Measurements from ENCODE around the gene COA5. TPM values are rescaled to one million over a fixed set of nuclear protein-coding genes. Genes with fewer than 3 reads are reported as not detected.

Gene COA5
- total RNA-seq, 3 donors from 2014 or later = 27.7 to 35.2 (median 28.0) TPM

- intact Hi-C loops (cut with DNase I, micrococcal nuclease) = loop anchor here (2.0 kb wide), 1 partner anchor 187 kb away; no protein-coding TSS in a partner anchor
- ATAC-seq = peak; percentile 98
- peak; percentile 96 for TF ChIP-seq CTCF (IDR thresholded peaks at IDR 0.05)
- Histone ChIP-seq H3K36me3 (ENCODE audit: low read depth) (peaks cover 6% of the 10 kb centered on the region), H3K4me3 (no peak overlapping the region), H3K4me1 (ENCODE audit: low read depth) (peaks cover 18% of the 10 kb centered on the region), H3K9me3 (no peaks in the 10 kb centered on the region)
- DNase-seq = peak in 2 of 3 donors; percentile 68 to 95
Measured at GRCh38 chr2:98649135-98649991, 41.1 kb upstream of the COA5 start.

GRCh38 chr2:98648451-98648850, 40.1 kb upstream of the COA5 start:
- no peak for TF ChIP-seq CTCF (IDR thresholded peaks at IDR 0.05)
- Histone ChIP-seq H3K9me3 (no peaks in the 10 kb centered on the region), H3K36me3 (ENCODE audit: low read depth) (peaks cover 6% of the 10 kb centered on the region), H3K4me3 (no peak overlapping the region), H3K4me1 (ENCODE audit: low read depth) (peaks cover 18% of the 10 kb centered on the region)
- ATAC-seq (no peak), DNase-seq (no peak)
- intact Hi-C loops (cut with DNase I, micrococcal nuclease) = loop anchor here (2.0 kb wide), 1 partner anchor 188 kb away; no protein-coding TSS in a partner anchor

GRCh38 chr2:98647636-98648035, 39.3 kb upstream of the COA5 start:
- Histone ChIP-seq H3K36me3 (ENCODE audit: low read depth) (peaks cover 6% of the 10 kb centered on the region), H3K9me3 (no peaks in the 10 kb centered on the region), H3K4me1 (ENCODE audit: low read depth) (peaks cover 18% of the 10 kb centered on the region), H3K4me3 (no peak overlapping the region)
- intact Hi-C loops (cut with DNase I, micrococcal nuclease) = loop anchor here (2.0 kb wide), 1 partner anchor 189 kb away; no protein-coding TSS in a partner anchor
- no peak for ATAC-seq
- TF ChIP-seq CTCF (IDR thresholded peaks at IDR 0.05) = no peak
- DNase-seq = no peak

- intact Hi-C loops (cut with DNase I, micrococcal nuclease) = no loop called here
- Histone ChIP-seq H3K4me1 (ENCODE audit: low read depth) (no peaks in the 10 kb centered on the region), H3K36me3 (ENCODE audit: low read depth) (peaks cover 5% of the 10 kb centered on the region), H3K4me3 (no peak overlapping the region), H3K9me3 (no peaks in the 10 kb centered on the region)
- no peak for DNase-seq
- no peak for ATAC-seq
- no peak for TF ChIP-seq CTCF (IDR thresholded peaks at IDR 0.05)
Measured at GRCh38 chr2:98643496-98644100, 35.3 kb upstream of the COA5 start.

- intact Hi-C loops (cut with DNase I, micrococcal nuclease) = no loop called here
- ATAC-seq (peak; percentile 67), DNase-seq (no peak)
- Histone ChIP-seq H3K4me1 (ENCODE audit: low read depth) (no peaks in the 10 kb centered on the region), H3K9me3 (no peaks in the 10 kb centered on the region), H3K4me3 (no peak overlapping the region), H3K36me3 (ENCODE audit: low read depth) (peaks cover 3% of the 10 kb centered on the region)
- no peak for TF ChIP-seq CTCF (IDR thresholded peaks at IDR 0.05)
Measured at GRCh38 chr2:98637401-98638147, 29.3 kb upstream of the COA5 start.

Measured in mucosa of descending colon (tissue), 3 donors.